ENCODE results near the gene FKBP8. TPM values are rescaled to one million over a fixed set of nuclear protein-coding genes. Genes with fewer than 3 reads are reported as not detected.

Gene FKBP8
- polyA plus RNA-seq, 1 donor from 2014 or later, result 183 TPM

- Histone ChIP-seq H3K4me2 (ENCODE audit: low read length) (no peak overlapping the region), H3K9me2 (ENCODE audit: insufficient read depth, low read length) (no peaks in the 10 kb centered on the region), H3K4me3 (ENCODE audit: low read length) (no peak overlapping the region), H3K9me3 (ENCODE audit: low read length) (no peaks in the 10 kb centered on the region), H3F3A (ENCODE audit: insufficient read depth, low read length, poor library complexity, severe bottlenecking) (no peaks in the 10 kb centered on the region), H3K9ac (ENCODE audit: low read length) (no peak overlapping the region), H3K79me2 (replicated peaks; ENCODE audit: insufficient read depth, low read length) (no peaks in the 10 kb centered on the region), H3K27ac (ENCODE audit: low read length) (no peak overlapping the region), H4K20me1 (ENCODE audit: insufficient read depth) (no peaks in the 10 kb centered on the region), H3K27me3 (ENCODE audit: insufficient read depth, low read depth, low read length) (no peaks in the 10 kb centered on the region), H2AFZ (ENCODE audit: low read depth, low read length) (no peak overlapping the region), H3K36me3 (ENCODE audit: insufficient read depth, low read length) (no peaks in the 10 kb centered on the region)
- TF ChIP-seq MXI1 (conservative IDR thresholded peaks at IDR 0.05; ENCODE audit: poor library complexity, severe bottlenecking) (no peak), RAD21 (conservative IDR thresholded peaks at IDR 0.05) (no peak), EP300 (conservative IDR thresholded peaks at IDR 0.05; ENCODE audit: poor library complexity, severe bottlenecking) (no peak), POLR2AphosphoS5 (IDR thresholded peaks at IDR 0.05) (no peak), EZH2 (IDR thresholded peaks at IDR 0.05; ENCODE audit: borderline replicate concordance, insufficient read depth, low read length, poor library complexity, severe bottlenecking) (no peak), REST (IDR thresholded peaks at IDR 0.05; ENCODE audit: borderline replicate concordance) (no peak), SMC3 (conservative IDR thresholded peaks at IDR 0.05; ENCODE audit: poor library complexity) (no peak), CTCF (IDR thresholded peaks at IDR 0.05; ENCODE audit: poor library complexity, severe bottlenecking) (no peak), TAF1 (IDR thresholded peaks at IDR 0.05; ENCODE audit: low read depth) (no peak)
Measured at GRCh38 chr19:18539372-18539771, 4.0 kb downstream of the FKBP8 start.

GRCh38 chr19:18538115-18538514 lies 5.3 kb downstream of the FKBP8 start:
- H3K27me3 ChIP-seq (ENCODE audit: insufficient read depth, low read depth, low read length), result no peaks in the 10 kb centered on the region
- no peaks in the 10 kb centered on the region for H3K9me2 ChIP-seq (ENCODE audit: insufficient read depth, low read length)
- no peaks in the 10 kb centered on the region for H4K20me1 ChIP-seq (ENCODE audit: insufficient read depth)
- no peaks in the 10 kb centered on the region for H3K9me3 ChIP-seq (ENCODE audit: low read length)
- no peak overlapping the region for H3K4me3 ChIP-seq (ENCODE audit: low read length)
- no peak for TF ChIP-seq SMC3 (conservative IDR thresholded peaks at IDR 0.05; ENCODE audit: poor library complexity)
- TF ChIP-seq EP300 (conservative IDR thresholded peaks at IDR 0.05; ENCODE audit: poor library complexity, severe bottlenecking), result no peak
- TF ChIP-seq TAF1 (IDR thresholded peaks at IDR 0.05; ENCODE audit: low read depth), result no peak
- TF ChIP-seq MXI1 (conservative IDR thresholded peaks at IDR 0.05; ENCODE audit: poor library complexity, severe bottlenecking), result no peak
- TF ChIP-seq CTCF (IDR thresholded peaks at IDR 0.05; ENCODE audit: poor library complexity, severe bottlenecking), result no peak
- TF ChIP-seq EZH2 (IDR thresholded peaks at IDR 0.05; ENCODE audit: borderline replicate concordance, insufficient read depth, low read length, poor library complexity, severe bottlenecking), result no peak
- TF ChIP-seq REST (IDR thresholded peaks at IDR 0.05; ENCODE audit: borderline replicate concordance), result no peak
- TF ChIP-seq RAD21 (conservative IDR thresholded peaks at IDR 0.05), result no peak
- no peak for TF ChIP-seq POLR2AphosphoS5 (IDR thresholded peaks at IDR 0.05)
- H3K9ac ChIP-seq (ENCODE audit: low read length), result no peak overlapping the region
- no peaks in the 10 kb centered on the region for H3K36me3 ChIP-seq (ENCODE audit: insufficient read depth, low read length)
- H3K79me2 ChIP-seq (replicated peaks; ENCODE audit: insufficient read depth, low read length), result no peaks in the 10 kb centered on the region
- no peak overlapping the region for H3K27ac ChIP-seq (ENCODE audit: low read length)
- H2AFZ ChIP-seq (ENCODE audit: low read depth, low read length), result no peak overlapping the region
- no peaks in the 10 kb centered on the region for H3F3A ChIP-seq (ENCODE audit: insufficient read depth, low read length, poor library complexity, severe bottlenecking)
- no peak overlapping the region for H3K4me2 ChIP-seq (ENCODE audit: low read length)

Measured in neural cell (in vitro differentiated cells).